Fibroblast of the conjunctiva (primary cell): ENCODE data around the gene UBE2B.
A peak's percentile ranks its signal among the peaks of the same experiment; 100 is the strongest.
"Not testable (repeated sequence)": the region's sequence is repeated elsewhere in the genome, so short reads cannot be mapped to it uniquely, and the experiment has no call there.

Experiments used
- DNase-seq: peaks from one replicate; pipeline ENCODE4 v3.0.0-alpha.2; 2010; ENCODE audit warnings: low read depth

The UBE2B gene

DNA sequence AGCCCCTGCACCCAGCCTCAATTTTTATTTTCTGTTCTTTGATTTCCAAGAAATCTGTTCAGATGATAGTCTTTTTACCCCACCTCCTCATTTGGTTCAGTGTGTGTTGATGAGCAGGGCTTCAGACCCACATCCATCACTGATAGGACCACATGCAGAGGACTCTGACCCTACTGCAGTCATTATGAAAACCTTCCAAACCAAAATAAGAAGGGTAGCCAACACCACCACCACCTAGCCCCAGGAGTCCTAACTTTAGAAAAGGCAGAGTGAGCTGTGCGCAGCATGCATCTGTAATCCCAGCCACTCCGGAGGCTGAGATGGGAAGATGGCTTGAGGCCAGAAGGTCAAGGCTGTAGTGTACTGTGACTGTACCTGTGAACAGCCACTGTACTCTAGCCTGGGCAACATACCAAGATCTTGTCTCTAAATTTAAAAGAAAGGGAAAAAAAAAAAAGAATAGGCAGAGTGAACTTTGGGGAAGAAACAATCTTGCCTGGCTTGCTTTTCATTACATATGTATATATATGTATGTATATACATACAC is 27.3 kb downstream of the UBE2B start:
- DNase-seq = no peak

DNA sequence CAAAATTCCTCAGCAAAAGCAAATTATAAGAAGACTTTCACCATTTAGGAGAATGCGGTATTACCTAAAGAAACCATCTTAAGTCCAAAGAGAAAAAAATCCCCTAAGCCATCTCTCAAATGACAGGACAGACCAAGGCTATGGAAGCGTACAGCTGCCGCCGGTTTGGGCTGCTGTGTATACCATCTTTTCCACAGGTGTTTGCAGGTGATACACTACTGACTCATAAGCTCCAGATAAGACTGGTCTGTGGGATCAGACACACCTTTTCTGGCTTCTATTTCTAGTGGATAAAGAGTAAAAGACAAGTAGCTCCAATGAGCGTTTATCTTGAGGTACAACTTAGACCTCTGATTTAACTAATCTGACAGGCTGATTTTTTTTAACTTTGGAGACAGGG is 32.6 kb downstream of the UBE2B start:
- no peak for DNase-seq

DNA sequence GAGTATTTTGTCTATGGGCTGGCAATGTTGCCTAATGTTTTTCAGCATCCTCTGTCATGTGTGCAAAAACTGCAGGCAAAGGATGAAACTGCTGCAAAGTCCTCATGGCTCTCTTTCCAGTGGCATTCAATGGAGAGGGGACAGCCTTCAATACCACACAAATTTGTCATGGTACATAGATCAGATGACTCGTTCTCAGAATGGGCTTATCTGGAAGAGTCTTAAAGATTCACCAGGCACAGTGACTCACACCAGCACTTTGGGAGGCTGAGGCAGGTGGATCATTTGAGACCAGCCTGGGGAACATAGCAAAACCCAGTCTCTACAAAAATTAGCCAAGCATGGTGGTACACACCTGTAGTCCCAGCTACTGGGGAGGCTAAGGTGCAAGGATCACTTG is 35.0 kb downstream of the UBE2B start:
- no peak for DNase-seq

DNA sequence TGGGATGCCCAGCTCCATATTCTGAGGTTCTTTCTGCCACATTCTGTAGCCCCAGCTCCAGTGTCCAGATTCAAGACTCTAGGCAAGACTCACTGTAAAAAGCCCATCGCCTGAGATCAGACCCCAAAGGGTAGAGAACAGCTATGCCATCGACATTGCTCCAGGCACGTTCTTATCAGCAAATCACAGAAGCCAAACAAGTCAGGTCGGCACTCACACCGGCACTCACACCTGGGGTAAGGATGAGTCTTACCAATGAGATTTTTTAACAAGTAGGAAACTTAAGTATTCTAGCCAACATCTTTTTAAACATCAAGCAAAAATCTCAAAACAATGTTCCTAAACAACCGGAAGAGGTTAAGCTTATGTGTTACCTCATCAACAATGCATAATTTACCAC is 38.0 kb downstream of the UBE2B start:
- no peak for DNase-seq

DNA sequence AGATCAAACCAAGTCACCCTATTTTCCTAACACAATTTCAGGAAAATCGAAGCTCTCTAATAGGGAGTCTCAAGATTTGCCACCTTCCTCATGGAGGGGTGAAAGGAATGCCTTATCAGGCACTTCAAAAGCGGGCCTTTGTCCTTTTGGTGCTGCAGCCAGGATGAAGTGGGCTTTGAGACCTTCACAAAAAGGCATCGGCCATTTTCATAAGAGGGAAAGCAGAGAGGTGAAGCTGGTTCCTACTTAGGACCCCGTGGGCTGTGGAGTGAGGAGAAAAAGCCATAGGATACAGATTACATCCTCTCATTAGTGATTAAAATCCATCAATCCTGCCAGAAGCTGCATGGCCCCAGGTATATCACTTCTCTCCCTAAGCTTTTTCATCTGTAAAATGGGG is 39.5 kb downstream of the UBE2B start:
- DNase-seq = no peak

DNA sequence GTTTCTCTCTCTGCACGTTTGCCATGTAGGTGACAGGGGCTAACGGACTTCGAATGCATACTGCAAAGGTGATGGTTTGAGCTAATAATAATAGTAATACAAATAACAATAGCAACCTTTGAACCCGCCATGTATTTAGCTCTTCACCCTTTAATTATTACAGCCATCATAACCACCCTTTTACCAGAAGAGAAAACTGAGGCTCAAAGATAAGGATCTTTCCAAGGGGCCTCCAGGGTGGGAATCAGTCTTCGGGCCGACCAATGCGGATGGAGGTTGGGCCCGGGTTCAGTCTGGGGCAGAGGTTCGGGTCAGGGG is 39.8 kb downstream of the UBE2B start:
- no peak for DNase-seq

DNA sequence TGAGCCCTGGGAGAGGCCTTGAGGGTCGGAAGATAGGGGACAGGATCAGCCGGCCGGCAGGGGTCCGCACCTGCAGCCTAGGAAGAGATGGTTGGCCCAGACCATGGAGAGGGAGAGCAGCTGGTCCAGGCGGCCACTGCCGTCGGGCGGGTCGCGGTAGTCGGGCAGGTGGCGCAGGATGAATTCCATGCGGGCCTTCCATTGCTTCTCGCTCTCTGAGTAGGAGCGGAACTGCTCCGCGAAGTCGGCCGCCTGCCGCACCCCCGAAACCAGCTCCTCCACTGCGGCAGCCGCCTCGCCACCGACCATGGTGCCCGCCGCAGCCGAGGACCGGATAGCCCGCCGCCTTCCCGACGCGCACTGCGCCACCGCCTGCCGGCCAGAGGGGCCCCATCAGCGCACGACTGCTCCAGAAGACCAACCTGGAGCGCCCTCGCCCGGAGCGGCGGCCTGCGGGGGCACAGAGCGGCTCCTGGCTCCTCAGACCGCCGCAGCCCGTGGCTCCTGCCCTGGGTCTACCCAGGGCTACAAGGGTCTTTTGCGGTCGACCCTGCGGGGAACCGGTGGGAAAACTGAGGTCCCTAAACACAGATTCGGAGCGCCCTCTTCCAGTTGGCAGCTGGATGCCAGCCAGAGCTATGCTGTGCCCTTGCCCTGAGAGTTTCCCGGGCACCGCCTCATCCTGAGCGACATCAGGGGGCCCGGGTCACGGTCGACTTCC is 40.3 kb downstream of the UBE2B start, which contains the start of gene CDKN2AIPNL:
CDKN2AIPNL (minus strand) TSS at position 336 of the 721 bp plus-strand sequence; CDS start at position 309, 27 bp downstream.
- peak; percentile 67 for DNase-seq

DNA sequence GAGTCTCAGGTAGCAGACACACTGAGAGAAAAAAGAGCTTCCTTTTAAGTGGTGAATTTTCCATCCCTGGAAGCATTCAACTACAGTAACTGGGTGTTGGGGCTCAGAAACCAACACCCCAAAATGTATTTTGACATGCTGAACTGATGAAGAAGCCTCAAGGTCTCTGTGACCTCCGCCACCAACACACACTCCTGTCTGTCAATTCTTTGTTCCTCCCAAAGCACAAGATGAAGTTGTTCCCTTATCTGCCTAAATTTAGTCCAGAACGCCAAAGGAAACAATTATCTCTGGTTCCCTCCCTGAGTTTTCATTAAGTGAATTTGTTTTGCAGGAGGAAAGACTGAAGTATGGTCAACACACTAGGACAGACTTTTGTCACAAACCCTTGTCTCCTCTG is 41.7 kb downstream of the UBE2B start:
- no peak for DNase-seq

DNA sequence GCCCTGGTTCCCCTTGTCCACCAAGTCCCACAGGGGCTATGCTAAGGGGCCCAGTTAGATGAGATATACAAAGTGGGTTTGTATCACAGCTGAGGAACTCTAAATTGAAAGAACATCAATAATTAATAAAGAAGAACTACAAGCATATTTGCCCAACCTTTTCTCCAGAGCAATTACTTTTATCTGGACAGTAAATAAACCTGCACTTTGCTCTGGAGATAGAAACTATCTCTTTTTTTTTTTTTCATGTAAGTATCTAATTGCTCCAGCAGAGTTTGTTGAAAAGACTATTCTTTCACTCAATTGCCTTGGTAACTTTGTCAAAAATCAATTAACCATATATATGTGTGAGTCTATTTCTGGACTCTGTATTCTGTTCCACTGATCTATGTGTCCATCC is 46.3 kb downstream of the UBE2B start:
- no peak for DNase-seq

DNA sequence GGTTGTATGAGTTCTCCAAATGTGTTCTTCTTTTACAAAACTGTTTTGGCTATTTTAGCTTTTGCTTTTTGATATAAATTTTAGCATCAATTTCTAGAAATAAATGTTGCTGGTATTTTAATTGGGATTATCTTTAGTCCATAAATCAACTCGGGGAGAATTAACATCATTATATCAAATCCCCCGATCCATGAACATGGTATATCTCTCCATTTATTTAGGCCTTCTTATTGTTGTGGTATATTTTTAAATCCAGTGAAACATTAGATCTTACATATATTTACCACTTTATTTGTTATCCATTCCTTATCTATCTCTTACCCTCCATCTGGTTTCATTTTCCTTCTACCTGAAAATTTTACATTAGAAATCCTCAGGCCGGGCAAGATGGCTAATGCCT is 47.6 kb downstream of the UBE2B start:
- no peak for DNase-seq

DNA sequence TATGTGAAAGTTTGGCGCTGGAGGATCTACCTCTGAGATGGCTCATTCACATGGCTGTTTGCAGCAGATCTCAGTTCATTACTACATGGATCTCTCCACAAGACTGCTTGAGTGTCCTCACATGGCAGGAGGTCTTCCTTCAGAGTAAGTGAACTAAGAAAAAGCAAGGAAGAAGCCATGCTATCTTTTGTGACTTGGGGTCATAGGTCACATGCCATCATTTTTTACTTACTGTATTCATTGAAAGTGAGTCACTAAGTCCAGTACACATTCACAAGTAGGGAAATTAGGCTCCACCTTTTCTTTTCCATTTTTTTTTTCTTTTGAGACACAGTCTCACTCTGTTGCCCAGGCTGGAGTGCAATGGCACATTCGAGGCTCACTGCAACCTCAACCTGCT is 49.0 kb downstream of the UBE2B start:
- no peak for DNase-seq

DNA sequence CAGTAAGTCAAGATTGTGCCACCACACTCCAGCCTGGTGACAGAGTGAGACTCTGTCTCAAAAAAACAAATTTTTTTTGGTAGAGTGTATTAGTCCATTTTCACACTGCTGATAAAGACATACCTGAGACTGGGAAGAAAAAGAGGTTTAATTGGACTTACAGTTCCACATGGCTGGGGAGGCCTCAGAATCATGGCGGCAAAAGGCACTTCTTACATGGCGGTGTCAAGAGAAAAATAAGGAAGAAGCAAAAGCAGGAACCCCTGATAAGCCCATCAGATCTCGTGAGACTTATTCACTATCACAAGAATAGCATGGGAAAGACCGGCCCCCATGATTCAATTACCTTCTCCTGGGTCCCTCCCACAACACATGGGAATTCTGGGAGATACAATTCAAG is 49.7 kb downstream of the UBE2B start:
- not testable (repeated sequence) for DNase-seq

DNA sequence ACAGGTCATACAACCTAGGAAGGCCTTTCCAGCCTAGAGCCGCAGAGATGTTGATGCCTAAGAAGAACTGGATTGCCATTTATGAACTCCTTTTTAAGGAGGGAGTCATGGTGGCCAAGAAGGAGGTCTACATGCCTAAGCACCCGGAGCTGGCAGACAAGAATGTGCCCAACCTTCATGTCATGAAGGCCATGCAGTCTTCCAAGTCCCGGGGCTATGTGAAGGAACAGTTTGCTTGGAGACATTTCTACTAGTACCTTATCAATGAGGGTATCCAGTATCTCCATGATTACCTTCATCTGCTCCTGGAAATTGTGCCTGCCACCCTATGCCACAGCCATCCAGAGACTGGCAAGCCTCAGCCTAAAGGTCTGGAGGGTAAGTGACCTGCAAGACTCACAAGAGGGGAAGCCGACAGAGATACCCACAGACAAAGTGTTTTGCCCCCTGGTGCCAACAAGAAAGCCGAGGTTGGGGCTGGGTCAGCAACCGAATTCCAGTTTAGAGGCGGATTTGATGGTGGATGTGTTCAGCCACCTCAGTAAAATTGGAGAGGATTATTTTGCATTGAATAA is 51.5 kb downstream of the UBE2B start:
- no peak for DNase-seq

DNA sequence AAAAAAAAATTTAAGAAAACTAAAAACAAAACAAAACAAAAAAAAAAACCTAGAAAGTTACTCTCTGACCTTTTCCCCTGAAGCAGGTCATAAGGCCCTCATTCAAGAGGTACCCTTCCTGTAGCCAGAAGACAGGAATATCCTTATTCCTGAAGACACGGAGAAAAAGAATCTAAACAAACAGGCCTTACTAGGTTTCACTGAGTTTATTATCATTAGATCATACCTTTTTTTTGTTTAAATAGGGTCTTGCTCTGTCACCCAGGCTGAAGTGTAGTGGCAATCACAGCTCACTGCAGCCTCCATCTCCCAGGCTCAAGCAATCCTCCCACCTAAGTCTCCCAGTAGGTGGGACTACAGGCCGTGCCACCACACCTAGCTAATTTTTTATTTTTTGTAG is 52.0 kb downstream of the UBE2B start:
- no peak for DNase-seq

DNA sequence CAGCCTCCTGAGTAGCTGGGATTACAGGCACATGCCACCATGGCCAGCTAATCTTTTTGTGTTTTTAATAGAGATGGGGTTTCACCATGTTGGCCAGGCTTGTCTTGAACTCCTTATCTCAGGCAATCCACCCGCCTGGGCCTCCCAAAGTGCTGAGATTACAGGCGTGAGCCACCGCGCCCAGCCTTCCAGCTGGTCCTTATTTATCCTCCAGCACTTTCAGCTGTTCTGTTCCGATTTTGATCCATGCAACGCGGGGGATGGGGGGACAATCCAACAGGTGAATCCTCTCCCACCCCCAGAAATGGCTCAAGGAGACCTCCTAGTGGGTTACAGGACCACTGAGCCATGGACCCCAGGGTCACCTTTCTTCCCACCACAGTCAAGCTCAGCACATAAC is 55.0 kb downstream of the UBE2B start:
- no peak for DNase-seq

DNA sequence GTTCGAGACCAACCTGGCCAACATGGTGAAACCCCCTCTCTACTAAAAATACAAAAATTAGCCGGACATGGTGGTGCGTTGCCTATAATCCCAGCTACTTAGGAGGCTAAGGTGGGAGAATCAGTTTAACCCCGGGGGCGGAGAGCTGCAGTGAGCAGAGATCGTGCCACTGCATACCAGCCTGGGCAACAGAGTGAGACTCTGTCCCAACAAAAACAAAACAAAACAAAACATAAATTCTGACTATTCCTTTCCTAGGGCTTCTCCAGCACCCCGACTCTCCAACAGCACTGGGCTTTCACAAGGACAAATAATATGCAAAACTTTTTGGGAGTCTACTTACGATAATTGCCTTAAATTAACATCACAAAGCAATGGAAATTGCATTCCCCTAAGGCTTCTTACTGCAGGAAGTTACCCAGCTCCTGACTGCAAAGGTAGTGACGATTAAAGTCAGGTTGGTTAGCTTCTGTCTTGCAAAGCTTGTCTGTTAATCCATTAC is 56.2 kb downstream of the UBE2B start:
- DNase-seq = no peak

DNA sequence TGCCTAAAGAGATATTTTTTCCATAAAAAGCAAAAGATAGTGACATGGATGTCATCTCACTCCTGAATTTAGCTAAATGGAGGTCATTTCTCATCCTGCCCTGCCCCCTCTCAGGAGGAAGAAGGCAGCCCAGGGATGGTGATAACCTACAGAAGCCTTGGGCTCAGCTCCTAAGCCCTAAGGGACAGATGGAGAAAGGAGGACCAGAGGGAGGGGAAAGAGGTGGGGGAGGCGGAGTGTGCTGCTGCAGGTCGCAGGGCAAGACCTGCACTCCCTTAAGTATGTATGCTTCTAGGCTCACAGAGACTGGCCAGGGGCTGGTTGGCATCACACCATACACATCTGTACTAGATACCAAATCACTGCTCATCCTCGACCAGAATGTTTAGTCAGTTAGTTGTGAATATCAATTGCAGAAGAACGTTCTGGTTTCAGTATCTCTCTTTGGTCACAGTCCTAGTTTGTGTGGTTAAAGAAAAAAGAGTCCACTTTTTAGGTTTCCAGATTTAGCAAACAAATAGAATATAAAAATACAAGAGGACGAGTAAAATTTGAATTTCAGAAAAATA is 58.7 kb downstream of the UBE2B start:
- DNase-seq = no peak

DNA sequence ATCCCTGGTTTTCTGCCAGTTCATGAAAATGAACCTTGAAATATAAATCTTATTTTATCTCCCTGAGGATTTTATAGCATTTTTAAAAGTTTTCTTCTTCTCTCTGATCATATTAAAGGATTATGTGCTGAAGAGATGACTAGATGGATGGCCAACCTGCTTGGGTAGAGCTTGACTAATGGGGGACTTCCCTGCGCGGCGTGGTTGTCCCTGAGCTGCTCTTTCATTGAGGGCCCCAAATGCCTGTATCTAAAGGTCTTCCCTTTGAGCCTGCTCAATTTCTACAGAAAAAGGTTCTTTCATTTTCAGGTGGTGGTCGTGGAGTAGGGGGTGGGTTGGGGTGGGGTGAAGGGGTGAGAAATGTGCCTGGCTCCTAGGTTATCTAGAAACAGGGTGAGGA is 60.8 kb downstream of the UBE2B start:
- no peak for DNase-seq

DNA sequence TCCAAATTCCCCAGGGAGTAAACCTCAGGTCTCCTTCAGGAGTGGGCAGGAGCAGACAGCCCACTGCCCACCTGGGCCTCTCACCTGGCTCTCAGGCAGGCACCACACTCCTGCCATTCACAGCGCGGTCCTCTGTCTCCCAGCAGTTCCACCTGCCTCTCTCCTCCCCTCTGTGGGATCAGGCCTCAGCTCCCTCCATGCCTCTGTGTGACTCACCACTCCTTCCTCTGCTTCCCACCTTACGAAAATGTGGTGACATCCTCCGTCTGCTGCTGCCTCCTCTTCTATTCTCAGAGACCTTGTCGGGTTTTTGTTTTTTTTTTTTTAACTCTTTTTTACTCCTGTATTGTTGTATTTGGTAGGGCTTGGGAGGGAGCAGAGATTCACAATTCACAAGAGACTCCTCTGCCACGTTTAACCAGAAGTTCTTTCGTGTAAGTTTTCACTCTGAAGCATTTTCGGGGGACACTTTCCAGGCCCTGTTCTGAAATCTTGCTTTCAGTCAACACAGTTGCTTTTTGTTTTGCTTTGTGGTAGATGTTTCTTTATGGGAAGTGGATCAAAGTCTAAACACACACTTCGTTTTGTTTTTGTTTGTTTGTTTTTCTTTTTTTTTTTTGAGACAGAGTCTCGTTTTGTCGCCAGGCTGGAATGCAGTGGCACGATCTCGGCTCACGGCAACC is 61.4 kb downstream of the UBE2B start:
- no peak for DNase-seq

DNA sequence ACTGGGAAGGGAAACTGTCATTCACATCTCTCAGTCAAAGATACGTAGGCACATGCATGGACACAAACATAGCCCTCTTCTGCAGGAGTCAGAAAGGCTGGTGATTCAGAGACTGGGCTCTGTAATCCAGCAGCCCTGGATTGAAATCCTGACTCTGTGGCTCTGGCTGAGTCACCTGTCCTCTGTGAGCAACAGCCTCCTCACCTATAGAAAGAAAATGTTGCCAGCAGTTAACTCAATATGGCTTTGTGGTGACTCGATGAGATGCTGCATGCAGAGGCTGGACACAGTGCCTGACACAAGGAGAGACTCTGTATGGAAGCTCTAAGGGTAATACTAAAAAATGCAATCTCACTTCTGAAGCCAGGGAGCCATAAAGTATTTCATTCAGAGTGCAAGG is 64.2 kb downstream of the UBE2B start:
- no peak for DNase-seq

DNA sequence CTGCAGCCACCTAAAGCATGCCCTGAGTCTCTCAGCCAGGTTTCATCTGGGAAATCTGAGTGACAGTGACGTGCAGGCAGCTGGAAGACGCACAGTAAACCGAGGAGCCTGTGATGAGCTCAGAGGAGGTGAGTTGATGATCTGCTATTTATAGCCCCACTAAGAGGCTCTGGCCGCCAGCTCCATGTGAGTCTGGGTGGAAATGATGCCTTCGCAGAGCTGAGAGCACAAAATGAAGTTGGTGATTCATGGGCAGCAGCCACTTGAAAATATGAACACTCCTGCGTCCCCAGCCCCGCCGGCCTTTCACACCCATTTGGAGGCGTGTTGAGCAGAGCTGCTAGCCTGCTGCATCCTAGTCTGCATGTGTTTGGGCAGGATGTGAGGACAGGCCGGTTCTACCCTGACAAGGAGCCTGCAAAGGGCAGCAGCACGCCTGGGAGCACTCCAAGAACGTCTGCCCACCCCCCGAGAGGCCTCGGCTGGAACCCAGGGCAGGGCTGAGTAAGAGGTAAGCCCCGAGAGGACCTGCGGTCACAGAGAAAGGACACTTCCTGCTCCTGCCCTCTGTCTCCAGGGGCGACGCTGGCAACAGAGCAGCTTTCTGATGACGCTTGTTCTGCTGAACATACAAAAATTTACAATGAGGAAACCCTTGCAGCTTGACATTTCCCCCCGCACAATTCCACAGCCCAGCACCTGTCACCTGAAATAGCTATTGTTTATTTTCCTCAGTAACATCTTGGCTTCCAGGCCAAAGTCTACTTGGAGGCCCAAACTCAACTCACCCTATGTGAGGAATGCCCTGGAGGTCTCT is 65.4 kb downstream of the UBE2B start:
- peak; percentile 37 for DNase-seq

DNA sequence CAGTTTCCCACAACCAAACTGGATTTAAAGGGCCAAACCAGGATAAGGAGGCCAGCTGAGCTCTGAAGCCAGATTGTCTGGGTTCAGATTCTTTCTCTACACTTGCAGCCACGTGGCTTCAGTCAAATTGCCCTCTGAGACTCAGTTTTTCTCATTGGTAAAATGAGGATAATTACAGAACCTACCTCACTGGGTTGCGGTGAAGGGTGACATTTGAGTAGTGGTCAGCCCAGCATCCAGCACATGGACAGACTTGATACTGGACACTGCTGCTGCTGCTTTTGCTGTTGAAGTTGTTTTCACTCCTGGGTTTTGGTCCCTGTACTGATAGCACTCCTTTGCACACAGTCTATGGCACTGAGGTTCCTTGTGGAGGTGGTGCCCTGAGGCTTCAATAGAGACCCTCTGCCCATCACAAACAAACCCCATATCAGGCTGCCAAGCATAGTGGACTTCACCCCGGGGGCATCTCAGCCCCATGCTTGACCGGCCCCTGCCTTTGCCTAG is 66.0 kb downstream of the UBE2B start:
- DNase-seq = no peak
